Activated CD4-positive, alpha-beta memory T cell treated with anti-CD3 and anti-CD28 coated beads for 36 hours (primary cell): ENCODE data around the gene RNF121. TPM values are rescaled to one million over a fixed set of nuclear protein-coding genes. Genes with fewer than 3 reads are reported as not detected.

Experiments used
- CTCF ChIA-PET: fragments of 350-600 bp; sonication (Branson Sonifier 250); formaldehyde crosslinking; loops from one replicate; lab custom pipeline; 2021; ENCODE audit warnings: antibody characterized with exemption, inconsistent platforms; lab: Charles Lee
- POLR2A ChIA-PET: fragments of 350-600 bp; sonication (Branson Sonifier 250); formaldehyde crosslinking; loops from one replicate; lab custom pipeline; 2021; ENCODE audit warnings: antibody characterized with exemption; lab: Charles Lee
- DNase-seq: peaks from one replicate; pipeline ENCODE4 v3.0.0-alpha.2; 2020
- H3K27ac Mint-ChIP-seq: one replicate; pipeline ENCODE4 v1.8.0; 2021; ENCODE audit warnings: mixed read lengths
- H3K27me3 Mint-ChIP-seq: one replicate; pipeline ENCODE4 v1.8.0; 2021; ENCODE audit warnings: mixed read lengths
- H3K36me3 Mint-ChIP-seq: one replicate; pipeline ENCODE4 v1.8.0; 2021; ENCODE audit warnings: mixed read lengths
- H3K4me1 Mint-ChIP-seq: one replicate; pipeline ENCODE4 v1.8.0; 2021; ENCODE audit warnings: low read depth, mixed read lengths
- H3K4me3 Mint-ChIP-seq: one replicate; pipeline ENCODE4 v1.8.0; 2021; ENCODE audit warnings: mild to moderate bottlenecking, mixed read lengths
- H3K9me3 Mint-ChIP-seq: one replicate; pipeline ENCODE4 v1.8.0; 2021; ENCODE audit warnings: mixed read lengths
- intact Hi-C: fragments of 100-400 bp; cut with micrococcal nuclease; formaldehyde crosslinking; loops from one replicate; pipeline ENCODE4 v1.15.1; 2023
- total RNA-seq, 2 experiments: library from RNA; stranded (reverse); gene quantifications; one replicate each; pipeline ENCODE4 v1.2.3, GENCODE V29; 2021

The RNF121 gene
- total RNA-seq, 2 experiments from 2014 or later = 34.9 to 37.1 TPM

DNA sequence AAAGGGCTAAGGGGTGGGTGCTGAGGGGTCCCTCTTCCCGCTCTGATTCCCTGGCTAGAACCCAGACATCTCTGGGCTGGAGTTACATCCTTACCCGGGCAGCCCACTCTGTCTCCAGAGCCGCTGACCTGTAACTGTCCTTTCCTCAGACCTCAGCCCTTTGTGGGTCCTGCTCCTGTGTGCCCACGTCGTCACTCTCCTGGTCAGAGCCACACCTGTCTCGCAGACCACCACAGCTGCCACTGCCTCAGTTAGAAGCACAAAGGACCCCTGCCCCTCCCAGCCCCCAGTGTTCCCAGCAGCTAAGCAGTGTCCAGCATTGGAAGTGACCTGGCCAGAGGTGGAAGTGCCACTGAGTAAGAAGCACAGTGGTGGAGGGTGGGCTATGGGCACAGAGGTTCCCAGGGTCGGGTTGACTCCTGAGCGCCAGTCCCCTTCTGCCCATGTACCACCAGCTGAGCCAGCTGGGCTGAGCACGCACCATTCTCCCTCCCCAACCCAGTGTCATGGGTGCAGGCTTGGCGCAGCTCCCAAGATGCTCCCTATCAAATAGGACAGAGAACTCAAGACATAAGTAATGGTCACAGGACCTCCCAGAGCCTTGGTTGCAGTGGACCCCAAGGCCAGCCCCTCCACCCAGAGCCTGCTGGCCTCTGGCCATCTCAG, 71.5 kb downstream of the RNF121 start:
- Mint-ChIP-seq H3K27me3 (no peaks in the 10 kb centered on the region), H3K36me3 (peaks cover 28% of the 10 kb centered on the region), H3K4me3 (no peak overlapping the region), H3K4me1 (peaks cover 23% of the 10 kb centered on the region), H3K27ac (peak overlapping the region; percentile 30), H3K9me3 (no peaks in the 10 kb centered on the region)
- POLR2A ChIA-PET = interaction anchor here (1.4 kb wide), 1 partner anchor 15 kb away, joined by 4 read pairs; no protein-coding TSS in a partner anchor
- CTCF ChIA-PET = interaction anchor here (1.4 kb wide), 1 partner anchor 24 kb away, joined by 5 read pairs; no protein-coding TSS in a partner anchor
- DNase-seq = no peak
- intact Hi-C loops = no loop called here

DNA sequence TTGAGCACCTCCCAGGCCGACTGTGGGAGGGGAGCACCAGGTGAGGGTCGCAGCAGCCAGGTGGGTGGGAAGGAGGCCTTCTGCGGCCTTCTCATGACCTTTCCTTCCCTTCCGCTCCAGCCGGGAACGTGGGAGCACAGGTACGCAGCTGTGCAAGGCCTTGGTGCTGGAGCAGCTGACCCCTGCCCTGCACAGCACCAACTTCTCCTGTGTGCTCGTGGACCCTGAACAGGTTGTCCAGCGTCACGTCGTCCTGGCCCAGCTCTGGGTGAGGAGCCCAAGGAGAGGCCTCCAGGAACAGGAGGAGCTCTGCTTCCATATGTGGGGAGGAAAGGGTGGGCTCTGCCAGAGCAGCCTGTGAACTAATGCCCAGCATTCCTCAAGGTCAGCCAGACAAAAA, 72.4 kb downstream of the RNF121 start:
- no peak for DNase-seq
- intact Hi-C loops = no loop called here
- Mint-ChIP-seq H3K4me3 (no peak overlapping the region), H3K27me3 (no peaks in the 10 kb centered on the region), H3K4me1 (peaks cover 23% of the 10 kb centered on the region), H3K36me3 (peaks cover 34% of the 10 kb centered on the region), H3K9me3 (no peaks in the 10 kb centered on the region), H3K27ac (no peak overlapping the region)
- ChIA-PET POLR2A (interaction anchor here (1.4 kb wide), 1 partner anchor 13 kb away, joined by 3 read pairs; no protein-coding TSS in a partner anchor), CTCF (interaction anchor here (0.8 to 1.3 kb wide), 2 partner anchors 24 kb away, joined by 4 read pairs; no protein-coding TSS in a partner anchor)

DNA sequence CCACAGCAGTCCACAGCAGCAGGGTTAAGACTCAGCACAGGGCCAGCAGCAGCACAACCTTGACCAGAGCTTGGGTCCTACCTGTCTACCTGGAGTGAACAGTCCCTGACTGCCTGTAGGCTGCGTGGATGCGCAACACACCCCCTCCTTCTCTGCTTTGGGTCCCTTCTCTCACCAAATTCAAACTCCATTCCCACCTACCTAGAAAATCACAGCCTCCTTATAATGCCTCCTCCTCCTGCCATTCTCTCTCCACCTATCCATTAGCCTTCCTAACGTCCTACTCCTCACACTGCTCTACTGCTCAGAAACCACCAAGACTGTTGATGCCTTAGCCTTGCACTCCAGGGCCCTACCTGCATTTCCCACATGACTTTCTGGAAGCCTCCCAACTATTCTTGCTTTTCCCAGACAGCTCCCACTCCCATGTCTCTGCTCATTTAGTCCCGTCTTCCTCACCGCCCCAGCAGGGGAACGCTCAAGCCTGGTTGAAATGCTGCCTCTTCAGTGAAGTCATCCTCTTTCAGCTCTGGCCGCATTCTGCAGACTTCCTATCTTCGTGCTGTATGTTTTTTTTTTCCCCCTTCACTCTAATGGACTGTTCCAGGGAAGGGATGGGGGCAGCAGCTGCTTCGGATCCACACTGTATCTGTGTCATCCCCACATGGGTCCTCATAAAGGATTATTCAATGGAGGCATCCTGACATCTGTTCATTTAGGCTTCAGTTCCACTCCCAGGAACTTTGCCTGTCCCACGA, 73.2 kb downstream of the RNF121 start:
- peaks cover 37% of the 10 kb centered on the region for H3K36me3 Mint-ChIP-seq
- H3K4me3 Mint-ChIP-seq = no peak overlapping the region
- peak overlapping the region; percentile 19 for H3K27ac Mint-ChIP-seq
- no peak for DNase-seq
- ChIA-PET CTCF (interaction anchor here (1.3 kb wide), 1 partner anchor 25 kb away, joined by 4 read pairs; no protein-coding TSS in a partner anchor), POLR2A (interaction anchor here (1.0 to 1.4 kb wide), 2 partner anchors 13 to 14 kb away, joined by 3 read pairs; no protein-coding TSS in a partner anchor)
- H3K4me1 Mint-ChIP-seq = peaks cover 23% of the 10 kb centered on the region
- intact Hi-C loops = no loop called here
- H3K9me3 Mint-ChIP-seq = no peaks in the 10 kb centered on the region
- H3K27me3 Mint-ChIP-seq = no peaks in the 10 kb centered on the region

DNA sequence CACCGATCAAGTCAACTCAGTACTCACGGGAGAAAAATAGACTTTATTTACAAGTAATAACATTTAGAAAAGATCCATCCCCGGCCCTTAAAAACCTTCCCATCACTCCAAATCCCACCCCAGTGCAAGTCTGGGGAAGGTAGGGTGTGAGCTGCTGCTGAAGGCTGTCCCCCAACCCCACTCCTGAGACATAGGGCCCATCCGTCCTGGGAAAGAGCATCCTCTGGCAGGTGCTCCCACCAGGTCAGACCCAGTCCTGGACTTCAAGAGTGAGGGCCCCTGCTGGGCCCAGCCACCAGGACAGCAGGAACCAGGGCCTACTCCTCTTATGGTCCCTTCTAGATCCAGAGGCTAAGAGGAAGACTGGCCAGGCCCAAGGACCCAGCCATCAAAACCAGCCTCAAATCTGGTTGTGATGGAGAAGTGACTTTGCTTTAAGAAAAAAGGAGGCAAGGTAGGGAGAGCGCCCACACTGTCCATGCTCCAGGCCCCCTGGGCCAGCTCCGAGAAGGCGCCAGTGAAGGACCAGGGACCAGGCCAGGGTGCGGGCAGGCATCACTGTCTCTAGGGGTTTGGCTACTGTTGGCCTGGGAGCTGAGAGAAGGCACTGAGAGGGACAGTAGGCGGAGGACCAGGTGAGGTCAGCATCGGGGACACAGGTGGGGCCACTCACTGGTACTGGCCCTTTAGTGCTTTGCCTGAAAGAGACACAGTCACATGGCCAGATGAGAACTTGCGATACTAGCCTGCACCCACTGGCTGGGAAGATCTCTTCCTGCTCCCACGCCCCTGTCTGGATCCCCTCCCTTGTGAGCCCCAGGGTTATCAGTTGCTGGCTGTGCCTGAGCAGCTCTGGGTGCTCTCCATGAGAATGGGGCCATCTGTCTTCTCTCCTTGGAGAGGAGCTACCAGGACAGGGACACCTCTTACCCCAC, 74.3 kb downstream of the RNF121 start:
- Mint-ChIP-seq H3K27ac (peak overlapping the region; percentile 19), H3K4me1 (peaks cover 21% of the 10 kb centered on the region), H3K27me3 (no peaks in the 10 kb centered on the region), H3K4me3 (no peak overlapping the region), H3K36me3 (peaks cover 45% of the 10 kb centered on the region), H3K9me3 (no peaks in the 10 kb centered on the region)
- intact Hi-C loops = no loop called here
- no peak for DNase-seq
- ChIA-PET CTCF (no interaction called here), POLR2A (no interaction called here)

DNA sequence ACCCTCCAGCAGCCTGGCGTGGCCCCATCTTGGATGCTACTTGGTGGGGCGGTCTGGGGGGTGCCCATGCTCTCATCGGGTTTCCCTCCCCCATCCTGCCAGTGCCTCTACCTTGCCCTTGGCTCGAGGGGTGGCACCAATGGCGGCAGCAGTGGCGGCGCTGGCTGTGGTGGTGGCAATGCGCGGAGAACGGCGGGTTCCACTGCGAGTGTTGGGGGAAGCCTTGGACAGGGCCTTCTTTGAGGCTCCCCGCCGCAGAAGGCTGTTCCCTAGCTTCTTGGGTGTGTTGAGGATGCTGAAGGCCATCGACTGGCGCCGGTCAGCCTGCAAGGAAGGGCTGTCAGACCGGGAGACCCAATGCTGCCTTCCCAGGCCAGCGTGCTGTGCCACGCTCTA, 74.9 kb downstream of the RNF121 start:
- no peaks in the 10 kb centered on the region for H3K9me3 Mint-ChIP-seq
- no peak for DNase-seq
- no peak overlapping the region for H3K27ac Mint-ChIP-seq
- H3K4me1 Mint-ChIP-seq = peaks cover 14% of the 10 kb centered on the region
- intact Hi-C loops = no loop called here
- POLR2A ChIA-PET = no interaction called here
- CTCF ChIA-PET = no interaction called here
- H3K36me3 Mint-ChIP-seq = peaks cover 51% of the 10 kb centered on the region
- no peak overlapping the region for H3K4me3 Mint-ChIP-seq
- H3K27me3 Mint-ChIP-seq = no peaks in the 10 kb centered on the region

DNA sequence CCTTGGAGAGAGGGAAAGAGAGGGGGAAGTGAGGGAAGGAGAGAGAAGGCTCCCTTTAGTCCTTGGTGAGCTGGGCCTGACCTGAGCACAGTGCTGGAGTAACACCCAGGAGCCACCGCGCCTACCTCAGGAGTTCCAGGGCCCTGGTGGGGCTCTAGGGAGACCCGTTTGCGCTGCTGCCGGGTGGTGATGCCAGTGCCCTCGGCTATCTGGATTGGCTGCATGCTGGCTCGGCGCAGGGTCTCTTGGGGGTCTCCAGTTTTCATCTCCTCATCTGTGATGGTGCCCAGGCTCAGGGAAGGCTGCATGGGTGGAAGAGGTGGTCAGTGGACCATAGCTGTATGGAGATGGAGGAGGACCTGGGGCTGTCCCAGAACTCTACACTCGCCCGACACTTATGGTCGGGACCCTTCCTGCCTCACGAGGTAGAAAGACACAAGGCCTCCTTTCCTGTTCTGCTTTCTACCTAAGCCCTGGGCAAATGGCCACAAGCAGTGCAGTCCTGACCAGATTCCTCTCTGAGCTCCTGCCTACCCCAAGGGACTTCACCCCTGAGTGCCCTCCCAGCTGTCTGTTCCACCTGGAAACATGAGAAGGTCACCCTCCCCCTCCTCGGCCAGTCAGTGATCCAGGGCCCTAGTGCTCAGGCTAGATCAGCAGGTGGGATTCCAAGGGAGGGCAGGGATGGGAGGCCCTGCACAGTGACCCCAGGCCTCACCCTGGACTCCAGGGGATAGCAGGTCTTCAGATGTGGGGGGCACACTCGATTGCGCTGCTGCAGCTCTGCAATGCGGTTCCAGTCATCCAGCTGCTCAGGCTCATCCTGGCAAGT, 75.9 kb downstream of the RNF121 start:
- no peak overlapping the region for H3K4me3 Mint-ChIP-seq
- intact Hi-C loops = no loop called here
- peaks cover 54% of the 10 kb centered on the region for H3K36me3 Mint-ChIP-seq
- H3K4me1 Mint-ChIP-seq = peaks cover 5% of the 10 kb centered on the region
- no peak overlapping the region for H3K27ac Mint-ChIP-seq
- no peaks in the 10 kb centered on the region for H3K27me3 Mint-ChIP-seq
- DNase-seq = no peak
- H3K9me3 Mint-ChIP-seq = no peaks in the 10 kb centered on the region
- CTCF ChIA-PET = interaction anchor here (0.8 to 1.0 kb wide), 2 partner anchors 13 to 20 kb away, joined by 3 read pairs; no protein-coding TSS in a partner anchor
- POLR2A ChIA-PET = no interaction called here

DNA sequence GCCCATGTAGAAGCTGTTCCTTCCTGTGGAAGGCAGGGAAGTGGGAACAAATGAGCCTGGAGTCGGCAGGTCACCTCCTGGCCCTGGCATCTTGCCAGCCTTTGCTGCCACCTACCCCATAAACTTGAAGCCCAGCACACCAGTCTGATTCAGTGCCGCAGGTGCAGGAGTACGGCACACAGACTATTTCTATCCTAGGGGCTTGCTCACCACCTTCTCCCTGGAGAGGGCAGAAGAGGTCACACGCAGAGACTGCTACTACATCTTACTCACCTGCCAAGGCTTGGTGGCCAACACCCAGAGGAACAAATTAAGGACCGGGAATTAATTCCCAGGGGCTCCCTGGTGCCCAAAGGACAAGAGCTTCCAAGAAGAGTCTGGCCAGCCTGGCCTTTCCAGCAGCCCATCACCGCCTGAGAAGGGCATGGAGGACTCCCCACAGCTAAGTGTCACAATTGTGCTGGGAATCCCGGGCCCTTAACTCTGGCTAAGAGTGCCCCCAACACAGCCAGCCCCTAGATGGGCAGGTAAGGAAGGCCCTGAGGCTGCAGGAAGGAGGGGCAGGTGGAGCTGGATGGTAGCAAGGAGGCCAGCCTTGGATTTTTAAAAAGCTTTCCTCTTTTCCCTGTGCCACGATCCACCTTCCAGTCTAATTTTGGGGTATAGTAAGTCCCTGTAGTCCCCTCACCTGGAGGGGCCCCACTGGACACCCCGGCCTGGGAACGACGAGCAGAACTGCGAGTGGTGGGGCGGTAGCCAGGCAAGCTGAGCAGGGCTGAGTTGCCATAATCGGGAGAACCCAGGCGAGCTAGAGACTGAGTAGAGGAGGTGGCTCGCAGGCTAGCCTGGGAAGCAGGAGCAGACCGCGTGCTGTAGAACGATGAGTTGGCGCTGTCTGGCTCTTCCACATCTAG, 76.8 kb downstream of the RNF121 start:
- H3K27ac Mint-ChIP-seq = no peak overlapping the region
- ChIA-PET CTCF (interaction anchor here (0.6 to 1.7 kb wide), 3 partner anchors 19 to 177 kb away, joined by 3 to 5 read pairs (median 3); no protein-coding TSS in a partner anchor), POLR2A (no interaction called here)
- H3K36me3 Mint-ChIP-seq = peaks cover 54% of the 10 kb centered on the region
- H3K27me3 Mint-ChIP-seq = no peaks in the 10 kb centered on the region
- H3K4me3 Mint-ChIP-seq = no peak overlapping the region
- H3K4me1 Mint-ChIP-seq = peaks cover under 1% of the 10 kb centered on the region
- H3K9me3 Mint-ChIP-seq = no peaks in the 10 kb centered on the region
- intact Hi-C loops = no loop called here
- DNase-seq = no peak

DNA sequence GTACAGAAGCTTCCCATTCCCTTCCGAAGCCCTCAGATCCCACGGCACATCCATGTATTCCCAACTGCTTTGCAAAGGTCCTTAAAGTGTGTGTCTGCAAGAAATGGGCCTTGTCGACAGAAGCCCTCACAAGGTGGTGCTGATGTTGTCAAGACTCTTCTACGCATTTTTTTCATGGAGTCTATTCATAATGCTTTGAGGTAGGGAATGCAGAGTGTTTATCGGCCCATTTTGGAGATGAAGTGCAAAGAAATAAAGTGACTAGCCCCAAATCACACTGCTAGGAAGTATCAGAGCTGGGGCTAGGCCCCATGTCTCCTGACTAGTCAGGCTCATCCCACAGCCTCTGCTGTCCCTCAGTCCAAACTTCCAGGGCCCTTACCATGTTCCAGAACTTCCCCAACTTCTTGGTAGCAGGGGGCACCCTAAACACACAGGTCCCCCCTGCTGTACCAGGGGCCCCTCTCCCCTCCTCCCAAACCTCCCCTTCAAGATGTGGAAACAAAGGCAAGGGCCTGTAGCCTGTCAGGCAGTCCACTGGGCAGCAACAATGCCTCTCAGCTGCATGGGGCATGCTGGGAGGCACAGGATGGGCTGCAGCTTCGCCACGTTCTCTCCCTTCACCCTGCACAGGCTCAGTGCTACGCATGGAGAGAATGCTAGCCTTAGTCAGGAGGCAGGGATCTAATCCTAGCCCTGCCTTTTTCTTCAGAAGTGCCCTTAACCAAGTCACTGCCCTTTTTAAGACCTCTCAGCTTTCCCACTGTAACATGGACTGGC, 77.7 kb downstream of the RNF121 start:
- intact Hi-C loops = no loop called here
- POLR2A ChIA-PET = no interaction called here
- Mint-ChIP-seq H3K27ac (peak overlapping the region; percentile 35), H3K9me3 (no peaks in the 10 kb centered on the region), H3K27me3 (no peaks in the 10 kb centered on the region), H3K4me1 (no peaks in the 10 kb centered on the region), H3K36me3 (peaks cover 55% of the 10 kb centered on the region), H3K4me3 (no peak overlapping the region)
- CTCF ChIA-PET = interaction anchor here (0.6 to 1.7 kb wide), 2 partner anchors 138 to 176 kb away, joined by 3 to 5 read pairs; no protein-coding TSS in a partner anchor
- no peak for DNase-seq

DNA sequence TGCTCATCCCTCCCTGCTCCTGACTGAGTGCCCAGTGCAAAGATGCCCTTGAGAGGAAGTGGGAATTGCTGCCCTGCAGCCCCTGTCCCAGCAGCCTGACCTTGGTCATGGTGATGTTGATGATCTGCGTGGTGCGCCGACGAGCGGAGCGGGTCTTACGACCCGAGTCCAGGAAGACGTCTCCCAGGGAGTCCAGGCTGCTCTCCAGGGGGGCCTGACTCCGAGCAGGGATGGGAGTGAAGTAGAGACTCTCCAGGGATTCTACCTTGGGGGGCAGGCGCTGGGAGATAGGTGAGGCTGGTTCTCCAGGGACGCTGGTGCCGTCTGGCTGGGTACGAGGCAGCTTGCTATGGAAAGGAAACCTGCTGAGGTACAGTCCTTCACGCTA, 78.2 kb downstream of the RNF121 start:
- DNase-seq = no peak
- Mint-ChIP-seq H3K4me3 (no peak overlapping the region), H3K36me3 (peaks cover 55% of the 10 kb centered on the region), H3K27ac (peak overlapping the region; percentile 35), H3K9me3 (no peaks in the 10 kb centered on the region), H3K4me1 (no peaks in the 10 kb centered on the region), H3K27me3 (no peaks in the 10 kb centered on the region)
- ChIA-PET POLR2A (no interaction called here), CTCF (interaction anchor here (1.3 to 1.7 kb wide), 2 partner anchors 84 to 137 kb away, joined by 5 to 6 read pairs; no protein-coding TSS in a partner anchor)
- intact Hi-C loops = no loop called here
